Endothelial cell of umbilical vein (primary cell): Measurements from ENCODE around the gene CIAO3. TPM values are rescaled to one million over a fixed set of nuclear protein-coding genes. Genes with fewer than 3 reads are reported as not detected.

Experiments used
- BruUV-seq: library from RNA; stranded (reverse); fragments of 400-500 nt; replicated peaks from 2 replicates; lab custom pipeline; 2021; lab: Mats Ljungman, UMichigan
- CTCF ChIA-PET: fragments of 300-600, 350-600 bp; sonication (Branson Sonifier 250); formaldehyde crosslinking; loops from one replicate; lab custom pipeline; 2021; ENCODE audit warnings: antibody characterized with exemption, inconsistent platforms; lab: Charles Lee
- POLR2A ChIA-PET: fragments of 300-600, 350-600 bp; sonication (Branson Sonifier 250); formaldehyde crosslinking; loops from one replicate; lab custom pipeline; 2021; ENCODE audit warnings: antibody characterized with exemption, inconsistent platforms; lab: Charles Lee
- DNase-seq: peaks from one replicate; pipeline ENCODE4 v3.0.0-alpha.2; 2011; ENCODE audit warnings: low read depth, low spot score
- FAIRE-seq: peaks from 2 replicates; lab custom pipeline; 2011; peaks lifted over from hg19 to GRCh38; lab: Jason Lieb, UNC
- H2AFZ ChIP-seq: 2 replicates; pipeline ENCODE4 v1.6.0; 2012; ENCODE audit warnings: low read depth, low read length, control low read depth, inconsistent platforms
- H3K27ac ChIP-seq: 2 replicates; pipeline ENCODE4 v1.5.1; 2011; ENCODE audit warnings: low read depth, mild to moderate bottlenecking, control low read depth, low read length, moderate library complexity; ENCODE audit not compliant: insufficient read depth
- H3K27me3 ChIP-seq, 2 experiments: 2 replicates each; pipeline versions ENCODE4 v1.6.0 to v1.6.1; 2011; ENCODE audit warnings: low read length in 2 of 2, mixed read lengths in 1 of 2; ENCODE audit not compliant: control insufficient read depth in 2 of 2, insufficient read depth in 2 of 2
- H3K36me3 ChIP-seq, 2 experiments: 2 replicates in 1 of 2; 3 replicates in 1 of 2; pipeline ENCODE4 v1.5.1; 2011; ENCODE audit warnings: low read length in 2 of 2, mild to moderate bottlenecking in 1 of 2, moderate library complexity in 1 of 2; ENCODE audit not compliant: control insufficient read depth in 2 of 2, insufficient read depth in 2 of 2; ENCODE audit errors: extremely low read depth in 1 of 2
- H3K4me1 ChIP-seq: 3 replicates; pipeline ENCODE4 v1.5.1; 2011; ENCODE audit warnings: mild to moderate bottlenecking, low read length; ENCODE audit not compliant: control insufficient read depth, insufficient read depth; ENCODE audit errors: extremely low read depth
- H3K4me2 ChIP-seq: 2 replicates; pipeline ENCODE4 v1.6.1; 2011; ENCODE audit warnings: low read length, control low read depth, mixed read lengths; ENCODE audit not compliant: insufficient read depth
- H3K4me3 ChIP-seq, 3 experiments: fragments of 200-600 bp in 1 of 3; sonication (generic), shearing (Covaris generic) in 1 of 3; replicated peaks in 1 of 3; 2 replicates each; pipeline ENCODE4 v1.5.1; 2011 to 2016; ENCODE audit warnings: control low read depth in 3 of 3, low read length in 3 of 3, mild to moderate bottlenecking in 2 of 3, inconsistent platforms in 1 of 3, low read depth in 1 of 3, moderate library complexity in 1 of 3; ENCODE audit not compliant: insufficient read depth in 1 of 3
- H3K79me2 ChIP-seq: 2 replicates; pipeline ENCODE4 v1.6.0; 2012; ENCODE audit warnings: low read length, inconsistent platforms; ENCODE audit not compliant: control insufficient read depth, insufficient read depth
- H3K9ac ChIP-seq: replicated peaks from 2 replicates; pipeline ENCODE3; 2011; ENCODE audit warnings: low read length, control low read depth; ENCODE audit not compliant: insufficient read depth; ENCODE audit errors: extremely low read depth
- H3K9me1 ChIP-seq: replicated peaks from 3 replicates; pipeline ENCODE4 v1.6.0; 2011; ENCODE audit warnings: mild to moderate bottlenecking, low read length; ENCODE audit not compliant: control insufficient read depth, insufficient read depth; ENCODE audit errors: extremely low read depth
- H3K9me3 ChIP-seq: replicated peaks from 2 replicates; pipeline ENCODE4 v1.5.1; 2012; ENCODE audit warnings: low read length, inconsistent platforms; ENCODE audit not compliant: control insufficient read depth, insufficient read depth
- H4K20me1 ChIP-seq: replicated peaks from 2 replicates; pipeline ENCODE3; 2011; ENCODE audit warnings: mild to moderate bottlenecking, low read length; ENCODE audit not compliant: control insufficient read depth, insufficient read depth; ENCODE audit errors: extremely low read depth
- EZH2 ChIP-seq: IDR thresholded peaks from 2 replicates; pipeline ENCODE4 v1.6.1; 2012; ENCODE audit warnings: borderline replicate concordance, low read depth, mild to moderate bottlenecking, moderate library complexity, low read length, inconsistent platforms; ENCODE audit not compliant: severe bottlenecking
- FOS ChIP-seq: IDR thresholded peaks from 2 replicates; pipeline ENCODE4 v1.6.1; 2011; ENCODE audit warnings: mild to moderate bottlenecking, low read length, moderate library complexity, borderline replicate concordance; ENCODE audit not compliant: insufficient read depth
- GATA2 ChIP-seq: IDR thresholded peaks from 2 replicates; pipeline ENCODE4 v1.7.0; 2011; ENCODE audit warnings: low read depth, mild to moderate bottlenecking, moderate library complexity, mixed read lengths, low read length; ENCODE audit not compliant: insufficient read length, insufficient read depth
- JUN ChIP-seq: IDR thresholded peaks from 2 replicates; pipeline ENCODE4 v1.6.1; 2011; ENCODE audit warnings: borderline replicate concordance, low read depth; ENCODE audit not compliant: insufficient read length, insufficient read depth
- MYC ChIP-seq: IDR thresholded peaks from one replicate; pipeline ENCODE4 v1.6.1; 2011; ENCODE audit warnings: mild to moderate bottlenecking, low read depth, low read length
- POLR2A ChIP-seq: IDR thresholded peaks from 2 replicates; pipeline ENCODE4 v1.6.1; 2012; ENCODE audit warnings: low read depth, mild to moderate bottlenecking, control low read depth, low read length
- POLR2AphosphoS5 ChIP-seq: IDR thresholded peaks from 2 replicates; pipeline ENCODE4 v1.6.1; 2012; ENCODE audit warnings: low read depth, mild to moderate bottlenecking, control low read depth, low read length, moderate library complexity; ENCODE audit not compliant: insufficient read depth
- dilution Hi-C: fragments of 300-500 bp; cut with MboI; formaldehyde crosslinking; loops from one replicate; pipeline ENCODE4 v1.15.0; 2019; ENCODE audit warnings: low sequenced_read_pairs; ENCODE audit not compliant: extremely low pct_ligation_motif_present
- intact Hi-C: fragments of 100-400 bp; cut with micrococcal nuclease; formaldehyde crosslinking; loops from one replicate; pipeline ENCODE4 v1.10.0; 2022
- polyA plus RNA-seq, 4 experiments: library from polyadenylated mRNA; depleted of rRNA in 3 of 4; stranded (reverse) in 3 of 4; unstranded in 1 of 4; fragments of >200 nt; gene quantifications; 2 replicates each; pipeline versions ENCODE4 v1.2.1 to v1.2.3, GENCODE V29; 2011 to 2012; ENCODE audit warnings: missing spikeins in 1 of 4
- total RNA-seq: library from RNA; stranded (reverse); gene quantifications from 2 replicates; pipeline ENCODE4 v1.2.3, GENCODE V29; 2021
- TF ChIP-seq, protein P1 (sequence below), 2 donors: IDR thresholded peaks; 1 replicate in 1 of 2; 2 replicates in 1 of 2; pipeline ENCODE4 v1.5.1; 2011; ENCODE audit warnings: low read length in 2 of 2, mild to moderate bottlenecking in 2 of 2, moderate library complexity in 2 of 2, control low read depth in 1 of 2, inconsistent platforms in 1 of 2, low read depth in 1 of 2; ENCODE audit not compliant: insufficient read depth in 1 of 2; ENCODE audit errors: extremely low read depth in 1 of 2
- TF ChIP-seq, protein P2 (sequence below): IDR thresholded peaks from 2 replicates; pipeline ENCODE4 v1.6.1; 2011; ENCODE audit not compliant: insufficient read depth, insufficient read length

Gene CIAO3
- total and polyA plus RNA-seq, 2 donors (not counting 3 experiments of a cell fraction or from before 2014, with no cell fraction given): 23.1 to 33.8 TPM

DNA sequence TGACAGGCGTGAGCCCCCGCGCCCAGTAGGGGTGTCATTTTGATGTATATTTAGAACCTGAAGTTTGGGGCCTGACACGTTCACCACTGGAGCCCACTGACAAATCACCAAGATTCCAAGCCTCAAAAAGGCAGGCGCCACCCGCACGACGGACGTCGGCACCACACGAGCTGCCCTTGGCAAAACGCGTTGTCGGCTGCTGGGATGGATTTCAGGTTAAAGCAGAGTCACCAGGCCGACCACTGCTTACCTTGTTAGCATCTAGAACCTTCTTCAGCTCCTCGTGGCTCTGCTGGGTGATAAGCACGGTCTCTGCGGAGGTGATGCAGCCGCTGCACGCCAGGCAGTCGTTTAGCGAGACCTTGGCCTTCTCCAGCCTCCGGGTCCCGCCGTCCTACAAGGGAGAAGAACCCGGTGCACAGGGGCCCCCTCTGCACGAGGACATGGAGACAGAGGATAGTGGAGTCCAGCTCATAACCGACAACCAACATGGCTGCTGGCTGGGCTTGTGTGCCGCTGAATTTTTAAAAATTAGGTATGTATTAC, 3.8 kb downstream of the CIAO3 start:
- dilution Hi-C loops: no loop called here

DNA sequence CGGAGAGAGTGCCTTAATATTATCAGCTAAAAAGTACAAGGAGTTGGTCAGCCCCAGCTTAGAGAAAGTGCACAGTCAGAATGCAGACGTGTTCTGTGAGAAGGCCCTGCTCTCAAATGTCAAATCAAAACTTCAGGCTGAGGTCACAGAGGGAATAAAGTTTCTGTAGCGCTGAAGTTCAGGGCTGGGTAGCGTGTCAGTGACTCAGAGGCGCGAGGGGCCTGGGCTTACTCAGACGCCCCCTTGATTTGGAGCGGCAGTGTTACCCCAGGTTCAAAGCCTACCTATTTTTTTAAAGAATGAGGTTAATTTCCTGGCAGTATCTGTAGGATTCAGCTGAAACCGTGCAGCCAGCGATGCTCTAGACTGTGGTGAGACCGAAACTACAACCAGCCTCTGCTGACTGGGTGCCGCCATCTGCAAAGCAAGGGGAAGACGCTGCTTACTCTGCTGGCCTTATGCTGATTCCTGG, 4.8 kb downstream of the CIAO3 start:
- H3K9me1 ChIP-seq: no peaks in the 10 kb centered on the region
- ChIA-PET POLR2A (no interaction called here), CTCF (no interaction called here)
- H4K20me1 ChIP-seq: no peaks in the 10 kb centered on the region
- no peak overlapping the region for H2AFZ ChIP-seq
- intact Hi-C loops: no loop called here
- H3K4me3 ChIP-seq: no peak overlapping the region
- DNase-seq (no peak), FAIRE-seq (no peak)
- H3K79me2 ChIP-seq: peaks cover 6% of the 10 kb centered on the region
- dilution Hi-C loops: no loop called here
- H3K27ac ChIP-seq: no peak overlapping the region
- H3K9me3 ChIP-seq: no peaks in the 10 kb centered on the region
- TF ChIP-seq, protein P1, sequence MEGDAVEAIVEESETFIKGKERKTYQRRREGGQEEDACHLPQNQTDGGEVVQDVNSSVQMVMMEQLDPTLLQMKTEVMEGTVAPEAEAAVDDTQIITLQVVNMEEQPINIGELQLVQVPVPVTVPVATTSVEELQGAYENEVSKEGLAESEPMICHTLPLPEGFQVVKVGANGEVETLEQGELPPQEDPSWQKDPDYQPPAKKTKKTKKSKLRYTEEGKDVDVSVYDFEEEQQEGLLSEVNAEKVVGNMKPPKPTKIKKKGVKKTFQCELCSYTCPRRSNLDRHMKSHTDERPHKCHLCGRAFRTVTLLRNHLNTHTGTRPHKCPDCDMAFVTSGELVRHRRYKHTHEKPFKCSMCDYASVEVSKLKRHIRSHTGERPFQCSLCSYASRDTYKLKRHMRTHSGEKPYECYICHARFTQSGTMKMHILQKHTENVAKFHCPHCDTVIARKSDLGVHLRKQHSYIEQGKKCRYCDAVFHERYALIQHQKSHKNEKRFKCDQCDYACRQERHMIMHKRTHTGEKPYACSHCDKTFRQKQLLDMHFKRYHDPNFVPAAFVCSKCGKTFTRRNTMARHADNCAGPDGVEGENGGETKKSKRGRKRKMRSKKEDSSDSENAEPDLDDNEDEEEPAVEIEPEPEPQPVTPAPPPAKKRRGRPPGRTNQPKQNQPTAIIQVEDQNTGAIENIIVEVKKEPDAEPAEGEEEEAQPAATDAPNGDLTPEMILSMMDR (IDR thresholded peaks at IDR 0.05; ENCODE audit: extremely low read depth in 1 of 2, insufficient read depth in 1 of 2, low read depth in 1 of 2, low read length in 2 of 2): no peak
- TF ChIP-seq FOS (no peak), JUN (no peak), POLR2AphosphoS5 (no peak), POLR2A (no peak), GATA2 (no peak), MYC (no peak), EZH2 (no peak)
- TF ChIP-seq, protein P2, sequence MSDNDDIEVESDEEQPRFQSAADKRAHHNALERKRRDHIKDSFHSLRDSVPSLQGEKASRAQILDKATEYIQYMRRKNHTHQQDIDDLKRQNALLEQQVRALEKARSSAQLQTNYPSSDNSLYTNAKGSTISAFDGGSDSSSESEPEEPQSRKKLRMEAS: no peak
- no TSS peak for BruUV-seq
- no peaks in the 10 kb centered on the region for H3K27me3 ChIP-seq
- no peak overlapping the region for H3K4me2 ChIP-seq
- peaks cover 7% of the 10 kb centered on the region for H3K4me1 ChIP-seq
- H3K9ac ChIP-seq: no peak overlapping the region
- H3K36me3 ChIP-seq: peaks cover 7 to 42% of the 10 kb centered on the region in 2 experiments

More for the DNA sequence above, 3.8 kb downstream of the CIAO3 start:
- Histone ChIP-seq H3K9ac (no peak overlapping the region), H2AFZ (no peak overlapping the region), H3K9me3 (no peaks in the 10 kb centered on the region), H3K4me3 (no peak overlapping the region), H3K4me2 (no peak overlapping the region), H3K4me1 (peaks cover 10% of the 10 kb centered on the region), H3K79me2 (peaks cover 6% of the 10 kb centered on the region), H3K27me3 (no peaks in the 10 kb centered on the region), H3K27ac (no peak overlapping the region), H4K20me1 (no peaks in the 10 kb centered on the region), H3K36me3 (peaks cover 6 to 42% of the 10 kb centered on the region in 2 experiments), H3K9me1 (no peaks in the 10 kb centered on the region)
- intact Hi-C loops: no loop called here
- DNase-seq (no peak), FAIRE-seq (no peak)
- CTCF ChIA-PET: interaction anchor here (0.8 kb wide), 1 partner anchor 9 kb away, joined by 3 read pairs; no protein-coding TSS in a partner anchor
- no peak for TF ChIP-seq GATA2
- no peak for TF ChIP-seq EZH2
- no peak for TF ChIP-seq MYC
- no peak for TF ChIP-seq FOS
- TF ChIP-seq JUN: no peak
- TF ChIP-seq POLR2AphosphoS5: no peak
- no TSS peak for BruUV-seq
- POLR2A ChIA-PET: no interaction called here
